Right lobe of liver (tissue), 4 donors: Measurements from ENCODE around the gene CHST3.

Experiments
- CTCF ChIP-seq, 4 donors: fragments of 200-600 bp in 3 of 4; fragments of 450-650 bp in 1 of 4; IDR thresholded peaks; one replicate each; pipeline versions ENCODE4 v1.5.1 to v1.8.0; 2016 to 2022; ENCODE audit warnings: antibody characterized with exemption in 4 of 4, mild to moderate bottlenecking in 2 of 4
- POLR2A ChIP-seq: fragments of 450-650 bp; IDR thresholded peaks from one replicate; pipeline ENCODE4 v1.6.1; 2017; ENCODE audit warnings: antibody characterized with exemption, mild to moderate bottlenecking
- donor health status: DM: no; HTN: no; CAD: no.
- donor health status: DM: no; HTN: no; CAD: no.
- donor health status: DM: no; HTN: yes; CAD: no.

DNA sequence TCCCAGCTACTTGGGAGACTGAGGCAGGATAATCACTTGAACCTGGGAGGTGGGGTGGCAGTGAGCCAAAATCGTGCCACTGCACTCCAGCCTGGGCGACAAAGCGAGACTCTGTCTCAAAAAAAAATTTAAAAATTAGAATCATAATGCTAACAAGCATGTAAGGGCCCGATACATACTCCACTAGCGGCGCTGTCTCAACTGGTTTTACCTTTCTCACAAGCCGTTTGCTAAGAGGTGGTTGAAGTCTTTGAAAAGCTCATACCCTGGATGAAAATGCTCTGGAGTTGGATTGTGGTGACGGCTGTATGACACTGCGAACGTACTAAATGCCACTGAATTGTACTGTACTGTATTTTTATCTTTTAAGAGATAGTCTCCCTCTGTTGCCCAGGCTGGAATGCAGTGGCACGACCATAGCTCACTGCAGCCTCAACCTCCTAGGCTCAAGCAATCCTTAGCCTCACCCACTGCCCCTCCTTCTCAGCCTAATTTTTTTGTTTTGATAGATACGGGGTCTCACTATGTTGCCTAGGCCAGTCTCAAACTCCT lies 94.2 kb downstream of the CHST3 start:
- TF ChIP-seq CTCF (IDR thresholded peaks at IDR 0.05) (no peak), POLR2A (no peak)
